Ramos (cell line): Measurements from ENCODE around the gene ZSWIM3.
"Not testable (repeated sequence)": the region's sequence is repeated elsewhere in the genome, so short reads cannot be mapped to it uniquely, and the experiment has no call there.

Experiments
- in situ Hi-C: fragments of 300-500 bp; cut with MboI; formaldehyde crosslinking; loops from one replicate; pipeline ENCODE4 v1.14.3; 2022; ENCODE audit warnings: low sequenced_read_pairs; ENCODE audit not compliant: unreplicated experiment

Gene ZSWIM3

GRCh38 chr20:45853484-45853883 lies 3.9 kb upstream of the ZSWIM3 start:
- in situ Hi-C loops = no loop called here

DNA sequence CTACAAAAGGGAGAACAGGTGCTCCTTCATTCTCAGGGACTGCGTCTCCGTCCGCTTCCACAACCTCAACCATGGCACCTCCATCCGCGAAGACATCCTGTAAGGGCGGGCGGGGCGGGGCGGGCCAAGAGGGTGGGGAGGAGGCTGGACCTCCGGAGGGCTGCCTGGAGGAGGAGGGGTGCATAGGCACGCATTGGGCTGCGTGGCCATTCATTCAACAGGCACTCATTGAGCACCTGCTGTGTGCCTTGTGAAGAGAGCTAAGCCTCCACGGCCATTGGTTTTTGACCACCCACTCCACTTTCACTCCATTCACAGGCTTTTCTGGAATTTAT lies 435 bp downstream of the ZSWIM3 start:
- in situ Hi-C loops = no loop called here

DNA sequence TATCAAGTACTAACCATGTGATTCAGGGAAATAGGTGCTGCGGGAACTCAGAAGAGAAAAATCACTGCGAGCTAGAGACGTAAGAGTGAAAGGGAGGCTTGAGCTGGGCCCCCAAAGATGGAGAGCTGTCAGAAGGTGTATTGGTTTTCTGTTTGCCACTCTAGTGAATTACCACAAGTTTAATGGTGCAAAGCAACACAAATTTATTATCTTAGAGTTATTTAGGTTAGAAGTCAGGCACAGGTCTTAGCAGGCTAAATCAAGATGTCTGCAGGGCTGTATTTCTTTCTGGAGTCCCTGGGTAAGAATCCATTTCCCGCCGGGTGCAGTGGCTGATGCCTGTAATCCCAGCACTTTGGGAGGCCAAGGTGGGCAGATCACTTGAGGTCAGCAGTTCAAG lies 2.5 kb downstream of the ZSWIM3 start:
- in situ Hi-C loops = loop anchor here (10.0 kb wide), 1 partner anchor 65 kb away; no protein-coding TSS in a partner anchor

DNA sequence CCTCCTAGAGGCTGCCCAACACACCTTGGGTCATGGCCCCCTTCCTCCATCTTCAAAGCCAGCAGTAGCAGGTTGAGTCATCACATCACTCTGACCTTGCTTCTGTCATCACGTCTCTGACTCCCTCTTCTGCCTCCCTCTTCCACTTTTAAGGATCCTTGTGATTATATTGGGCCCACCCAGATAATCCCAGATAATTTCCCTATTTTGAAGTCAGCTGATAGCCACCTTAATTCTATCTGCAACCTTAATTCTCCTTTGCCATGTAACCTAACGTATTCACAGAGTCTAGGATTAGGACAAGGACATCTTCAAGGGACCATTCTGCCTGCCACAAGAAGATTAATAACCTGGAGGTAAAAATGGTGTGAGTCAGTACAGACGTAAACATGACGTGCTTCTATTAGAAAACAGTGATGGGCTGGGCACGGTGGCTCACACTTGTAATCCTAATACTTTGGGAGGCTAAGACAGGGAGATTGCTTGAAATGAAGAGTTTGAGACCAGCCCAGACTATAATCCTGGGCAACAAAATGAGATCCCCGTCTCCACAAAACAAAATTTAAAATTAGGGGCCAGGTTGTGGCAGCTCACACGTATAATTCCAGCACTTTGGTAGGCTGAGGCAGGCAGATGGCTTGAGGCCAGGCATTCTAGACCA lies 3.3 kb downstream of the ZSWIM3 start:
- in situ Hi-C loops = loop anchor here (10.0 kb wide), 1 partner anchor 64 kb away; no protein-coding TSS in a partner anchor

DNA sequence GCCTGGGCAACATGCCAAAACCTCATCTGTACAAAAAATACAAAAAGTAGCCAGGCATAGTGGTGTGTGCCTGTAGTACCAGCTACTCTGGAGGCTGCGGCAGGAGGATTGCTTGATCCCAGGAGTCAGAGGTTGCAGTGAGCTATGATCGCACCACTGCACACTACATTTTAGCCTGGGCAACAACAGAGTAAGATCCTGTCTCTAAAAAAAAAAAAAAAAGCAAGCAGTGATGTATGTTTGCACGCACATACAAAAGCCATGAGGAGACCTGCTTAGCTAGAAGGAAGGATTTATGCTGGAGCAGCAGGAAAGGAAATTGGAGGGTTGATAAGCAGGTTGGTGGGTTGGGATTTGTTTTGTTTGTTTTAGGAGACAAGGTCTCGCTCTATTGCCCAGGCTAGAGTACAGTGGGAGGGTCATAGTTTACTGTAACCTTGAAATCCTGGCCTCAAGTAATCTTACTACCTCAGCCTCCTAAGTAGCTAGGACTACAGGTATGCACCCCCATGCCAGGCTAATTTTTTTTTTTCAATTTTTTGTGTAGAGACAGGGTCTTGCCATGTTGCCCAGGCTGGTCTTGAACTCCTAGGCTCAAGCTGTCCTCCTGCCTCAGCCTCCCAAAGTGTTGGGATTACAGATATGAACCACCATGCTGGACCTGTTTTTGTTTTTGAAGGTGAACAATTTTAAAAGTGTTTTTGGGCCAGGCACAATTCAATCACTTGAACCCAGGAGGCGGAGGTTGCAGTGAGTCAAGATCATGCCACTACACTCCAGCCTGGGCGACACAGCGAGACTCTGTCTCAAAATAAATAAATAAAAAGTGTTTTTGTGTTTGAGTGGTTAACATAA lies 4.0 kb downstream of the ZSWIM3 start:
- in situ Hi-C loops = loop anchor here (10.0 kb wide), 1 partner anchor 63 kb away; no protein-coding TSS in a partner anchor

DNA sequence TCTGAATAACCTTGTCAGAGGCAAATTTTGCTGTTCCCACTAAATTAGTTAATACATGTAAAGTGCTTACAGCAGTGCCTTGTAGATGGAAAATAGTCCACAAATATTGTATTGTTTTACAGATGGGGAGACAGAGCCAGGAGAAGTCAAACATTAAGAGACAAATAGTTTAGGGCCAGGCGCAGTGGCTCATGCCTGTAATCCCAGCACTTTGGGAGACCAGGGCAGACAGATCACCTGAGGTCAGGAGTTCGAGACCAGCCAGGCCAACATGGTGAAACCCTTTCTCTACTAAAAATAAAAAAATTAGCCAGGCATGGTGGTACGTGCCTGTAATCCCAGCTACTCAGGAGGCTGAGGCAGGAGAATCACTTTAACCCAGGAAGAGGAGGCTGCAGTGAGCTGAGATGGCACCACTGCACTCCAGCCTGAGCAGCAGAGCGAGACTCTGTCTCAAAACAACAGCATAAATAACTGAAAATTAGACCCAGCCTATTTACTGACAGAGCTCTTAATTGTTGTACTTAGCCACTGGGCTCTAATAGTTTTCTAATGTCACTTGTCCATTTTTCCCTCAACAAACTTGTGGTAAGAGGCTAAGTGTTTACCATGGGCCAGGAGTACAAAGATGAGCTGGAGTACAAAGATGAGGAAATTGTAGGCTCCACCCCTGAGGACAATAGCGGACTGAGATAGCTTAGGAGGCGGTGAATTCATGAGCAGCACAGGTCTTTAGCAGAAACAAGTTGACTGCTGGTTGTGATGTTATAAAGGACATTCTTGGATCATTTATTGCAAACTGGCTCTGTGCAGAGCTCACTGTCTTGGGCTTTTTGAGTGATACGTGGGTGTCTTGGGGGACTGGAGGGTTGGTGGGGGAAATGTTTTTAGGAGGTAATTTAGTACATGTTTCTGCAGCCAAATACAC lies 6.4 kb downstream of the ZSWIM3 start:
- in situ Hi-C loops = loop anchor here (10.0 kb wide), 1 partner anchor 61 kb away; no protein-coding TSS in a partner anchor

DNA sequence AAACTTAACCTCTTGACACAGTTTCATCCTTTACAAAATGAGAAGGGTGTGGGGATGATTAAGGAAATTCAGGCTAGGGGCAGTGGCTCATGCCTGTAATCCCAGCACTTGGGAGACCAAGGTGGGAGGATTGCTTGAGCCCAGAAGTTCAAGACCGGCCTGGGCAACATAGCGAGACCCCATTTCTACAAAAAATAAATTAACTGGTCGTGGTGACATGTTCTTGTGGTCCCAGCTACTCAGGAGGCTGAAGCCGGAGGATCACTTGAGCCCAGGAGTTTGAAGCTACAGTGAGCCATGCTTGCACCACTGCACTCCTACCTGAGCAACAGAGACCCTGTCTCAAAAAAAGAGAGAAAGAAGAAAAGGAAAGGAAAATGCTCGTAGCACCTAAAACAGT lies 9.0 kb downstream of the ZSWIM3 start:
- in situ Hi-C loops = loop anchor here (10.0 kb wide), 1 partner anchor 58 kb away; no protein-coding TSS in a partner anchor

GRCh38 chr20:45867136-45867818 lies 9.9 kb downstream of the ZSWIM3 start:
- in situ Hi-C loops = loop anchor here (10.0 kb wide), 1 partner anchor 58 kb away; no protein-coding TSS in a partner anchor

DNA sequence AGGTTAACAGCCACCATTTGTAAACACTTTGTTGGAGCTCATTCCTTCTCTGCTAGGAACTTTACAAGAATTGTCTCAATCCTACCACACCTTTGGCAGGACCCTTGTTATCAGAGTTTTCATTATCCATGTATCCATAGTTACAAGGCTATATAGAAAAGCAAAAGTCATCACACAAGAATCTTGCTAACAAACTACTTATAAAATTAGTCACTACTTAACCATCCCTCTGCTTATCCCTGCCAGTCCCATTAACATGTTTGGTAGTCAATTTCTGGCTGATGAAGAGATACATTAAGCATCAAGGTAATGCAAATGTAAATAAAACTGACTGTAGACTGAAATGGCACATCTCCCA lies 10.4 kb downstream of the ZSWIM3 start:
- in situ Hi-C loops = loop anchor here (10.0 kb wide), 1 partner anchor 57 kb away; no protein-coding TSS in a partner anchor

- in situ Hi-C loops = no loop called here
Observed at GRCh38 chr20:45872626-45873025, 15.2 kb downstream of the ZSWIM3 start.

DNA sequence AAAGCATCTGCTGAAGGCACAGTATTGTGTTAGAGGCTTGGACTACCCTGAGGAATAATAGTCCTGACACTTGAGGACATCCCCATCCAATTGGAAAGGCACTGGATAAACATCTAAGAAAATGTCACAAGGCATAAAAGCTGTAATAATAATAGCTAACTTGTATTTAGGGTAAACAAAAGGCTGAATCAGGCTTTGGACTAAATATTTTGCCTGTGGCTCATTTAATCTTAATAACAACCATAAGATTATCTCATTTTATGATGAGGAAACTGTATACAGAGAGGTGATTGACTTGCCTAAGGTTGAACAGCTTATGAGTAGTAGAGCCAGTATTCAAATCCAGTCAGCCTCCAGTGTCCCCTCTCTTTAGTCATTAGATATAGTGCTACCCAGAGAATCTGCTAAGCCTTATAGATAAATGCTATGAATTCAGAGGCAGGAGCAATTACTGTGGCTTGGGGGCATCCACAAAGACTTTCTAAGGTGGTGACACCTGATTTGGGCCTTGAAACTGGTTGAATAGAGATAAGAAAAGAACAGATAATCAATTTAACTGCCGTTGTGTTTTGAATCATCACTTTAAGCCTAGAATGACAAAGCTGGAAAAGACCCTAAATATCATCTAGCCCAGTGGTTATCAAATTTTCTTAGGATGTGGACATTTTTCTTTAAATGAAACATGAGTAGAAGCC lies 16.1 kb downstream of the ZSWIM3 start:
- in situ Hi-C loops = no loop called here

DNA sequence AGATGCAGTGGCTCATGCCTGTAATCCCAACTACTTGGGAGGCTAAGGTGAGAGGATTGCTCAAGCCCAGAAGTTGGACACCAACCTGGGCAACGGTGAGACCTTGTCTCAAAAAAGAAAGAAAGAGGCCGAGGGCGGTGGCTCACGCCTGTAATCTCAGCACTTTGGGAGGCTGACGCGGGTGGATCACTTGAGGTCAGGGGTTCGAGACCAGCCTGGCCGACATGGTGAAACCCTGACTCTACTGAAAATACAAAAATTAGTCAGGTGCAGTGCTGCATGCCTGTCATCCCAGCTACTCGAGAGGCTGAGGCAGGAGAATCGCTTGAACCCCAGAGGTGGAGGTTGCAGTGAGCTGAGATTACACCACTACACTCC lies 16.7 kb downstream of the ZSWIM3 start:
- in situ Hi-C loops = not testable (repeated sequence)

DNA sequence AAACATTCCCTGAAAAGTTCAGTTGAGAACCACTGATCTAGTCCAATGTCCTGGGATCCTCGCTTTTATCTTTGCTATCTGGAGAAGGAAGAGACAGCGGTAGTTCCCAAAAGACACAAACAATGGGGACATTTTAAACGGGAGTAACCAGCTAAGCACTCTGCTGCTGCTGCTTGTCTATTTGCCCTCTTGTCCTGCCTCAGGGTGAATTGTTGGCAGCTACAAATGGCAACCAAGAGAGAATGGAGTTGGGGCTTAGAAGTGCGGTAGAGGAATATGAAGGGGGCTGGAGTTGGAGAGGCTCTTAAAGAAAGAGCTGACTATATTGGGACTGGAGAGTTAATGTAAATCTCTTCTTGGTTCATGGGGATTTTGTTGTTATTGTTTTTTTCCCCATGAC lies 17.2 kb downstream of the ZSWIM3 start:
- in situ Hi-C loops = no loop called here

DNA sequence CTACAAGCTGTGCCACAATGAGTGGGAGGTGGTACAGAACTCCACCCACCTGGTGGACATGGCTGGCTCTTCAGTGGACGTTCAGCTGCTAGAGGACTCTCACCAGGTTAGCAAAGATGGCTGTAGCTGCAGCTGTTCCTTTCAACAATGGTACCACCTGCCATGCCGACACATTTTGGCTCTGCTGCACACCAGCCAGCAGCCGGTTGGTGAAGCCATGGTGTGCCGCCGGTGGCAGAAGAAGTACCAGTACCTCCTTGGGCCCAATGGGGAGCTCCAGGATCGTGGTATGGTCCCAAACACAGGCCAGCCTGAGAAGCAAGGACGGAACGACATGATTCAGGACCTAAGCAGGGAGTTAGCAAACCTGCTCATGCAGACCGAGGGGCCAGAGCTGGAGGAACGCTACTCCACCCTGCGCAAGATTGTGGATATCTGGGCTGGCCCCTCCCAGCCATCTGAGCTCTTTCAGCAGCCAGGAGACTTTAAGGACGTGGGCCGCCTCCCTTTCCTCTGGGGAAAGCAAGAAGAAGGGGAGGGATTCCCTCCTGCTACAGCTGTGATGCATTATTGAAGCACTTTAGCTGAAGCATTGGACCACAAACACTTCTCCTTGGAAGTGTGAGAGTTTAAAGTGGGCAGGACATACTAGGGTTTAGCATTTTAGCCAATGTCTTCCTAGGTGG lies 20.8 kb downstream of the ZSWIM3 start:
- in situ Hi-C loops = no loop called here

DNA sequence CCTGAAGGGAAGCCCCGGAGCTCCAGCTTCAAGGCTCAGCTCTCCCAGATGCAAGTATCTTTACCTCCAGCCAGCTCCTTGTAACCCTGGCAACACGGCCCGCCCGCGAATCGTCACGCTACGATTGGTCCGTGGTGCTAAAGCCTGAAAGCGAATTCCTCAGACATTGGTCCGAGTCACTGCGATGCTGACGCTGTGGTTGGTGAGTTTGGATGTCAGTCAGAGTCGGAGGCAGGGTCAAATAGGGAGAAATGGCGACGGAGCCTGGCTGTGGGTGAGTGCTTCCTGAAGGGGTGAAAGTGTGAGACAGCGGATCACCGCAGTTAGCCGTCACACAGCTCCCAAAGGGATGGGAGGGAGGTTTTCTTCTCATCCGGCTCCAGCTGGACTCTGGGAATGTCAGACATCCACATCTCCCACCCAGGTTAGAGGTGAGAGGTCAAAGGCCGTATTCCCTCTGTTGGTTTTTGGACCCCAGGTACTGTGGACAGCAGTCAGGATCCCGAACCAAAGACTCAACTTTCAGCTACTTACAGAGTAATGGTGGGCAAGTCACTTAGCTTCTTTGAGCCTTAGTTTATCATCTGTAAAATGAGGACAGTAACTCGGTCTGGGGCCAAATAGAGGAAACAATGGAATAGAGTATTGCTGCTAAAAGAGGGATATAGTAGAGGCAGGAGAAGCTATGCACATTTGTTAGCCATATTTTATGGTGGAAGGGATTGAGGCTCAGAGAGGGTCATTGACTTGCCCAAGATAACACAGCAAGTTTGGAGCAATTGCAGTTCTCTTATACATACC lies 23.8 kb downstream of the ZSWIM3 start, which contains the start of gene ZSWIM1:
TSS of gene ZSWIM1 (plus strand) at position 240 of the 801 bp plus-strand sequence. CDS start 1,366 bp downstream, outside the sequence.
- in situ Hi-C loops = no loop called here

DNA sequence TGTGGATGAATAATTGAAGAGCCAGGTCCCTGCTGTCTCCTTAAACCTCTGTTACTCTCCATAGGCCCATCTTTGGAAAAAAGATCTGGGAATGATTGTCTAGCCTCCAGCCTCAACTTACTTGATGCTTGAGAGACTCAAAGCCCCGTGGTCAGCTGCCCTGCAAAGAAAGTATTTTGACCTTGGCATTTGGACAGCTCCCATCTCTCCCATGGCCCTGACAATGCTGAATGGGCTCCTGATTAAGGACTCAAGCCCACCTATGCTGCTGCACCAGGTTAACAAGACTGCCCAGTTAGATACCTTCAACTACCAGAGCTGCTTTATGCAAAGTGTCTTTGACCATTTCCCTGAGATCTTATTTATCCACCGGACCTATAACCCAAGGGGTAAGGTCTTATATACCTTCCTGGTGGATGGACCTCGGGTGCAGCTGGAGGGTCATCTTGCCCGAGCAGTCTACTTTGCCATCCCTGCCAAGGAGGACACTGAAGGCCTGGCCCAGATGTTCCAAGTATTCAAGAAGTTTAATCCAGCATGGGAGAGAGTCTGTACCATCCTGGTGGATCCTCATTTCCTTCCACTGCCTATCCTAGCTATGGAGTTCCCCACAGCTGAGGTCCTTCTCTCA lies 25.2 kb downstream of the ZSWIM3 start:
- in situ Hi-C loops = no loop called here

DNA sequence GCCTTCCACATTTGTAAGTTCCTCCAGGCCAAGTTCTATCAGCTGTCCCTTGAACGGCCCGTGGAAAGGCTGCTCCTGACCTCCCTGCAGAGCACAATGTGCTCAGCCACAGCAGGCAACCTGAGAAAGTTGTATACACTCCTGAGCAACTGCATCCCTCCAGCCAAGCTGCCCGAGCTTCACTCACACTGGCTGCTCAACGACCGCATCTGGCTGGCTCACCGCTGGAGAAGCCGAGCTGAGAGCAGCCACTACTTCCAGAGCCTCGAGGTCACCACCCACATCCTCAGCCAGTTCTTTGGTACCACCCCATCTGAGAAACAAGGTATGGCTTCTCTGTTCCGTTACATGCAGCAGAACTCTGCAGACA lies 25.7 kb downstream of the ZSWIM3 start:
- in situ Hi-C loops = no loop called here
